Measurements from ENCODE around the gene MYLIP.

MYLIP gene

GRCh38 chr6:16141514-16141913, 12.6 kb downstream of the MYLIP start:
- H4K20me1 ChIP-seq (ENCODE audit: low read depth, low read length): peaks cover 64% of the 10 kb centered on the region
- H3K9me2 ChIP-seq (replicated peaks; ENCODE audit: insufficient read depth, low read length): no peaks in the 10 kb centered on the region
- H3K9ac ChIP-seq (ENCODE audit: low read length): no peak overlapping the region
- no peaks in the 10 kb centered on the region for H3K9me3 ChIP-seq (ENCODE audit: insufficient read depth, low read length)
- no peaks in the 10 kb centered on the region for H3K27me3 ChIP-seq (ENCODE audit: low read length)
- no peak overlapping the region for H3K4me3 ChIP-seq (ENCODE audit: insufficient read depth, low read length, poor library complexity, severe bottlenecking)
- peaks cover 75% of the 10 kb centered on the region for H3K36me3 ChIP-seq (ENCODE audit: low read length)
- H3K4me2 ChIP-seq (ENCODE audit: low read depth, low read length, poor library complexity, severe bottlenecking): no peak overlapping the region
- TF ChIP-seq, protein P1, sequence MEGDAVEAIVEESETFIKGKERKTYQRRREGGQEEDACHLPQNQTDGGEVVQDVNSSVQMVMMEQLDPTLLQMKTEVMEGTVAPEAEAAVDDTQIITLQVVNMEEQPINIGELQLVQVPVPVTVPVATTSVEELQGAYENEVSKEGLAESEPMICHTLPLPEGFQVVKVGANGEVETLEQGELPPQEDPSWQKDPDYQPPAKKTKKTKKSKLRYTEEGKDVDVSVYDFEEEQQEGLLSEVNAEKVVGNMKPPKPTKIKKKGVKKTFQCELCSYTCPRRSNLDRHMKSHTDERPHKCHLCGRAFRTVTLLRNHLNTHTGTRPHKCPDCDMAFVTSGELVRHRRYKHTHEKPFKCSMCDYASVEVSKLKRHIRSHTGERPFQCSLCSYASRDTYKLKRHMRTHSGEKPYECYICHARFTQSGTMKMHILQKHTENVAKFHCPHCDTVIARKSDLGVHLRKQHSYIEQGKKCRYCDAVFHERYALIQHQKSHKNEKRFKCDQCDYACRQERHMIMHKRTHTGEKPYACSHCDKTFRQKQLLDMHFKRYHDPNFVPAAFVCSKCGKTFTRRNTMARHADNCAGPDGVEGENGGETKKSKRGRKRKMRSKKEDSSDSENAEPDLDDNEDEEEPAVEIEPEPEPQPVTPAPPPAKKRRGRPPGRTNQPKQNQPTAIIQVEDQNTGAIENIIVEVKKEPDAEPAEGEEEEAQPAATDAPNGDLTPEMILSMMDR (IDR thresholded peaks at IDR 0.05; ENCODE audit: insufficient read depth, low read length, poor library complexity, severe bottlenecking): no peak
- no peak for TF ChIP-seq EZH2phosphoT487 (conservative IDR thresholded peaks at IDR 0.05; ENCODE audit: low read length)
- no peak overlapping the region for H3K27ac ChIP-seq (ENCODE audit: low read depth, low read length)
- H3F3A ChIP-seq (ENCODE audit: insufficient read depth): no peaks in the 10 kb centered on the region
- H3K79me2 ChIP-seq (ENCODE audit: insufficient read depth, low read length): peaks cover 59% of the 10 kb centered on the region
- no peak overlapping the region for H2AFZ ChIP-seq (ENCODE audit: low read depth, low read length, severe bottlenecking)

GRCh38 chr6:16145038-16145437, 16.2 kb downstream of the MYLIP start:
- no peaks in the 10 kb centered on the region for H3K9me2 ChIP-seq (replicated peaks; ENCODE audit: insufficient read depth, low read length)
- no peaks in the 10 kb centered on the region for H3K9me3 ChIP-seq (ENCODE audit: insufficient read depth, low read length)
- no peak overlapping the region for H2AFZ ChIP-seq (ENCODE audit: low read depth, low read length, severe bottlenecking)
- H3K36me3 ChIP-seq (ENCODE audit: low read length): peaks cover 80% of the 10 kb centered on the region
- no peak overlapping the region for H3K4me2 ChIP-seq (ENCODE audit: low read depth, low read length, poor library complexity, severe bottlenecking)
- no peaks in the 10 kb centered on the region for H3K27me3 ChIP-seq (ENCODE audit: low read length)
- H3K9ac ChIP-seq (ENCODE audit: low read length): no peak overlapping the region
- H3K79me2 ChIP-seq (ENCODE audit: insufficient read depth, low read length): peaks cover 31% of the 10 kb centered on the region
- no peak overlapping the region for H3K4me3 ChIP-seq (ENCODE audit: insufficient read depth, low read length, poor library complexity, severe bottlenecking)
- H3F3A ChIP-seq (ENCODE audit: insufficient read depth): no peaks in the 10 kb centered on the region
- H3K27ac ChIP-seq (ENCODE audit: low read depth, low read length): no peak overlapping the region
- TF ChIP-seq, protein P1 (IDR thresholded peaks at IDR 0.05; ENCODE audit: insufficient read depth, low read length, poor library complexity, severe bottlenecking): no peak
- no peak for TF ChIP-seq EZH2phosphoT487 (conservative IDR thresholded peaks at IDR 0.05; ENCODE audit: low read length)
- H4K20me1 ChIP-seq (ENCODE audit: low read depth, low read length): peaks cover 53% of the 10 kb centered on the region

DNA sequence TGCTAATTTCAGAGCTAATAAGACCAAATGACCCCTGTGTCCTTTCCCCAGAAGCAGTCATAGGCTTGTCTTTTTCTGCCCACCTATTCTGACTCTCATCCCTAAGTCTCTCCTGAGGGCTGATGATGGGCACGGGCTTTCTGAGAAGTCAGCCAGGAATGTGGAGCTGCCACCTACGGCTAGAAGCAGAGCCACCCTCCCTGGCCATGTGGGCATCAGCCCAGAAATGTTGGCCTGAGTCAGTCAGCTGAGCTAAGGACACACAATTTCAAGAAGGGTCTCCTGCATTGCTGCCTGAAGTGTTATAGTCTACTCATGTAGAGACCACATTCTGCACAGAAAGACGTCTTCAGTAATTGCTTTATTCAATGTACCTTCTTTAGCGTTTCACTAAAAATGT, 17.1 kb downstream of the MYLIP start:
- Histone ChIP-seq H4K20me1 (ENCODE audit: low read depth, low read length) (peaks cover 45% of the 10 kb centered on the region), H3K27ac (ENCODE audit: low read depth, low read length) (no peak overlapping the region), H3K4me3 (ENCODE audit: insufficient read depth, low read length, poor library complexity, severe bottlenecking) (no peak overlapping the region), H3K27me3 (ENCODE audit: low read length) (no peaks in the 10 kb centered on the region), H3K36me3 (ENCODE audit: low read length) (peaks cover 73% of the 10 kb centered on the region), H3K79me2 (ENCODE audit: insufficient read depth, low read length) (peaks cover 22% of the 10 kb centered on the region; the same call in 1 of the 2 replicates), H3K4me2 (ENCODE audit: low read depth, low read length, poor library complexity, severe bottlenecking) (no peak overlapping the region), H3F3A (ENCODE audit: insufficient read depth) (no peaks in the 10 kb centered on the region), H2AFZ (ENCODE audit: low read depth, low read length, severe bottlenecking) (no peak overlapping the region), H3K9me3 (ENCODE audit: insufficient read depth, low read length) (no peaks in the 10 kb centered on the region), H3K9ac (ENCODE audit: low read length) (no peak overlapping the region), H3K9me2 (replicated peaks; ENCODE audit: insufficient read depth, low read length) (no peaks in the 10 kb centered on the region)
- TF ChIP-seq, protein P1 (IDR thresholded peaks at IDR 0.05; ENCODE audit: insufficient read depth, low read length, poor library complexity, severe bottlenecking): no peak
- TF ChIP-seq EZH2phosphoT487 (conservative IDR thresholded peaks at IDR 0.05; ENCODE audit: low read length): no peak
